GM12891 (cell line): ENCODE measurements around the gene ZC3H12C.
A peak's percentile ranks its signal among the peaks of the same experiment; 100 is the strongest.

ENCODE experiments used
- DNase-seq: peaks from one replicate; pipeline ENCODE4 v3.0.0; 2011; ENCODE audit warnings: low spot score; ENCODE audit not compliant: insufficient read length
- FAIRE-seq: peaks from 2 replicates; lab custom pipeline; 2011; peaks lifted over from hg19 to GRCh38; lab: Jason Lieb, UNC
- PAX5 ChIP-seq: IDR thresholded peaks from 2 replicates; pipeline ENCODE4 v1.6.1; 2011; ENCODE audit warnings: low read length, moderate library complexity, mild to moderate bottlenecking; ENCODE audit not compliant: insufficient read depth, severe bottlenecking
- POLR2A ChIP-seq: IDR thresholded peaks from 2 replicates; pipeline ENCODE4 v1.6.1; 2011; ENCODE audit warnings: low read depth, low read length, control low read depth
- POLR2AphosphoS5 ChIP-seq: IDR thresholded peaks from 2 replicates; pipeline ENCODE4 v1.6.1; 2011; ENCODE audit warnings: low read depth, low read length, control low read depth
- POU2F2 ChIP-seq: IDR thresholded peaks from 2 replicates; pipeline ENCODE4 v1.6.1; 2011; ENCODE audit warnings: low read depth, mild to moderate bottlenecking, control low read depth, low read length, moderate library complexity
- SPI1 ChIP-seq: IDR thresholded peaks from 2 replicates; pipeline ENCODE4 v1.6.1; 2011; ENCODE audit warnings: low read depth, low read length, control low read depth
- TAF1 ChIP-seq: IDR thresholded peaks from 2 replicates; pipeline ENCODE4 v1.6.1; 2011; ENCODE audit warnings: low read depth, low read length, control low read depth

The ZC3H12C gene

DNA sequence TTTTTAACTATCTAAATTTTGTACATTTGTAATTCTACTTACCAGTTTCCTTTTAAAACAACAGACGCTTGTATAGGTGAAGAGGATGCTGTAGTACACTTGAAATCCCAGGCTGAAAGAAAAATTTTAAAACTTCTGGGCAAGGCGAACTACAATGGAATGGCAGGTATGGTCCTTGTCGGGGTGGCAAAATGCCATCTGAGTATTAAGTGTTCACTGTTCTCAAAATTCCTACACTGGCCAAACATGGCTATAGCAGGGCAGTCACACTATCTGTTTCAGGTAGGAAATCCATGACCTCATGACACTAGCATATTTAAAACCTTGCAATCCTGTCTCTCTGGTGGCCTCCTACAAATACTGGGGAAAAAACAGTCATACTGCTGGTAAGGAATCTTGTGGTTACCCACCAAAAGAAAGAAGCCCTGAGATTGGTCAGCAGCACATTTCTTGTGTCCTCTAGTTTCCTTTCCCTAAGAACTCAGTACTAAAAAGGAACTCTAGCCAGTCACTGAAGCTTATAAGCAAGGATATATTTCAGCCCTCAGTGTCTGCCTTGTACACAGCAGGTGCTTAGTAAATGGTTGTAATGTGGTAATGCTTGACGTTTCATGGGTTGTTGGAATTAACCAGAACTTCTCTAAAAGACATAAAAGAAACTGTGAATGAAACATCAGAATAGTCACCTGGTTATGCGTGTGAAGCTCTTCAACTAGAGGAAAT lies 5.2 kb upstream of the ZC3H12C start:
- no peak for TF ChIP-seq POU2F2
- no peak for TF ChIP-seq POLR2AphosphoS5
- no peak for TF ChIP-seq SPI1
- TF ChIP-seq PAX5 = no peak
- no peak for TF ChIP-seq POLR2A
- TF ChIP-seq TAF1 = no peak; the same call in 1 of the 2 replicates
- DNase-seq (no peak), FAIRE-seq (no peak)

DNA sequence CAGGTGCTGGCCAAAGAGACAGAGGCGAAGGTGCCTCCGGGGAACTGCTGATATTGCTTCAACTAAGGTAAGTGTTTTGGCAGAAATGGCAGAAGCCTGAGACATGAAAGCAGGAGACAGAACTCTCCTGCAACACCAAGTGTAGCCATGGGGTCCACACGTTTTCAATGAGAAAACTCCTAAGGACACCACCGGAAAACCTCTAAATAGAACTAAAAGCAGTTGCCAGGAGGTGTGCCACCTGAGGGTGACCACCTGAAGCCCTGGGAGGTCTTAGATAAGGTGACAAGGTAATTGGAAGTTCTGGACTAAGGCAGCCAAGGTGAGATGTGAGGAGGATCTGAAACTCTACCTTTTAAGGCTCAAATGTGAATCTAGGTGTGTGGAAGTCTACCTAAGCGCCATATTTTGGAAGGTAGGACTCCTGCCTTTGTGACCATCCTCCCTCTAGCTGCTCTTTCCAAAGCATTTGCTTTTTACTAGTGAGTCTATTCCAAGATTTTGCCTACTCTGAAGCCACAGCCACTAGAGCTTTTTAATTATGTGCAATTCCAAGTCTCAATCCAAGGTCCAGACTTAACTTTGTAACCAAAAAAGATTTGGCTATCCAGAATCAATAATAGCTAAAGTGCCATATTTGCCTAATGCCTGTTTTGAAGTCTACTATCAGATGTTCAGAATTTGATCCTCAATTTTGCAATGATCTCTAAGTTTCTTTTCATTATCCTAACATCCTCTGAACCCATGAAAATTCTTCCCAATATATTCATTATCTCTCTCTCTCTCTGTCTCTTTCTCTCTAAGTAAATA lies 4.5 kb upstream of the ZC3H12C start:
- DNase-seq (no peak), FAIRE-seq (no peak)
- peak; percentile 29; the same call in 1 of the 2 replicates for TF ChIP-seq SPI1
- no peak for TF ChIP-seq TAF1
- peak; percentile 44; the same call in 1 of the 2 replicates for TF ChIP-seq POLR2AphosphoS5
- no peak for TF ChIP-seq POU2F2

DNA sequence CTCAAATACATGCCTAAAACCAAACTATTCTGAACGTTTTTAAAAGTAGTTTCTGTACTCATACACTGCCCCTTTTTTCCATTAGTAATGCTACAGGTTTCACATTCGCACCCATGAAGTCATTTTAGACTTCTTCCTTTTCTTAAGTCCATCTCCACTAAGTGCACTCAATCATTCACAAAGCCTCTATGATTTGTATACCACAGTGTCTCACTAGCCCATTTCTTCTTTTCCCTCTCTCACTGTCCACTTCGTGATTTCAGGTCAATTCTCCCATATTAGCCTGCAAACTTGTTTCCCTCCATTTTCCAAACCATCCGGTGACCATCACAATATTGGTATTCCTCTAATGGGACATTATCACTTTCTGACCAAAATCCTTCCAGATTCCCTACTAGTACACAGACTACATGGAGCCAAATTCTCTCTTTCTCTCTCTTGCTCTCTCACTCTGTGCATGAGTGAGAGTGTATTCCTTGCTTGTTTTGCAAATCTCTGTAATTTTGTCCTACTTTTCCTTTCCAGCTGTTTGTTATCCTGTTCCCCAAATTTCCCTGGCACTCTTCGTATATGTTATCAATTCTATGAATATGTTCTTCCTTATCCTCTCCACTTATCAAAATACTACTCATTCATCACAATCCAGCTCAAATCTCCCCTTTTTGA lies 3.4 kb upstream of the ZC3H12C start:
- TF ChIP-seq PAX5 = no peak
- TF ChIP-seq POLR2A = peak; percentile 49
- no peak for TF ChIP-seq POU2F2
- TF ChIP-seq POLR2AphosphoS5 = peak; percentile 30; the same call in 1 of the 2 replicates
- no peak for TF ChIP-seq TAF1
- TF ChIP-seq SPI1 = peak; percentile 50
- FAIRE-seq = peak; percentile 77

DNA sequence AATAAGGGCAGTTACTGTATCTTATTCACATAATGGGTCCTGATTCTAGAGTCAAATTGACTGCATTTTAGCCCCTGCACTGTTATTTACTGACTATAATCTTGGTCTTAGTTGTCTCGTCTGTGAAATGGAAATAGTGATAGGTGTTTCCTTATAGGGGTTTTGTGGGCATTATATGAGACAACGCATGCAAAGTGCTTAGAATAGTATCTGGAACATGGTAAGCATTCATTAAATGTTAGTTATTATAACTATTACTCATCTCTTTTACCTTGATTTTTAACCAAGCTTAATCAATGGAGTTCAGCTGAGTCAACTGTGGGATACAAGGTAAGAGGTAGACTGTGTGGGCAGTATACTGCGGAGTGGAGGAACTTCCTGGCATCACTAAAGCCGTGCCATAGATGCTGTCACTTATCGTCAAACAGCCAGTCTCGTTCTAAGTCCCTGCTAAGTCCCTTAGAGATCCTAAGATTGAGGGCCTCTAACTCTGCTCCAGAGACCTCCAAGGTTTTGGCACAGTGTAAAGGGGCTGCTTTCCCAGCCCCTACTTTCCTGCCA lies 2.6 kb upstream of the ZC3H12C start:
- no peak for DNase-seq
- peak; percentile 76 for FAIRE-seq
- TF ChIP-seq TAF1 (no peak), PAX5 (no peak)

More for the DNA sequence above, 3.4 kb upstream of the ZC3H12C start:
- no peak for DNase-seq

DNA sequence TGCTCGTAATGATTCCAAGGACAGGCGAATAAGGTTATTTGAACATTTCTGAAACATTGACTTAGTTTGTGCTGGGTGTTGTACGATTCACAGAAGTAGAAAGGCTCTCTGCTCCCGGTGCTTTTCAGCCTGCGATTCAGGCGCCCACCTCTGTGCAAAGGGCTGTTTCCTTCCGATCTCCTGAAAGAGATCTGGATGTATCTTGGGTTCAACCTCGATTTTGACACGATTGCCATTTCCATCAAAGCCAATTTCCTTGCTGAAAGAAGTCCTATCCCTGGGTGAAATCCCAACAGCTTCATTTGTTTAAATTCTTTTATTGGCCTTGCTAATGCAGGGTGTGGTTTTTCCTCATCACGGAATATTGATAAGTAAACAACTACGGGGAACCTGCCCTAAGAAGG lies 1.1 kb upstream of the ZC3H12C start:
- DNase-seq = no peak
- no peak for TF ChIP-seq POU2F2
- TF ChIP-seq POLR2AphosphoS5 = no peak
- TF ChIP-seq SPI1 = no peak
- TF ChIP-seq POLR2A = no peak
- no peak for TF ChIP-seq PAX5
- no peak for TF ChIP-seq TAF1
- peak; percentile 68 for FAIRE-seq

DNA sequence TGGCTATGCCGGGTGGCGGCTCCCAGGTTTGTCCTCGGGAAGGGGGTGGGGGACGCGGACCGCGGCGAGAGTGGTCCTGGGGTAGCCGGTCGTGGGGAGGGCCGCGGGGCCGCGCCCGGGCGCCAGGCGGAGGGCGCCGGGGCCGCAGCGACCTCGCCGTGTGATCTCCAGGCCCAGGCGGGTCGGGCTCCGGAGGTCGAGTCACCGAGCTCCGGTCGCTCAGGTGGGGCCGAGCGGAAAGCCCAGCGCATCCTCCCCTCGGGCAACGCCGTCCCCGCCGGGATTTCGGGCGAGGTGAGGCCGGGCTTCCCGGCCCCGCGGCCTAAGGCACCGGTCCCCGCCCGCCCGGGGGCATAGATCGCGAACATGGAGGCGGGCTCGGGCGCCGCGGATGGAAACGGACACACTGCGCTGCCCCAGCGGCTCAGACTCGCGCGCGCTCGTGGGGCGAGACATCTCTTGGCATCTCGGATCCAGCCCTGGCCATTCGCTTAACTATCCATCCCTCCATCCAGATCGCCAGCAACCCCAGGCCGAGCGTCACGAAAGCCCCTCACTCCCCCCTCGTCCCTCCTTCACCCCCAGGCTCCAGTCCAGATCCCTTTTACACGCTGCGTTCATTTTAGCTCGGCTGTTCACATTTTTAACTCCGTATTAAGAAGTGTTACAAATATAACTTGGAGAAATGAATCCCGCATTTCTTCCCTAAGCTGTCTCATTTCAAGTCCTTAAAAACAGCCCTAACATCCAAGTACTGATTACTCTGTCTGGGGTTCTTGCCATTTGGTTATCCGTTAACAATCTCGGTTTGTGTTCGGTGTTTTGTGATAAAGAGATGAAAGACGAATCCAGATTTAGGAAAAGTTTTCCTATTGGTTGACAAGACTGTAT lies 460 bp downstream of the ZC3H12C start:
- TF ChIP-seq POLR2A (peak; percentile 87), POLR2AphosphoS5 (peak; percentile 81), POU2F2 (peak; percentile 48; the same call in 1 of the 2 replicates), TAF1 (peak; percentile 40; the same call in 1 of the 2 replicates), PAX5 (no peak)
- peak; percentile 20 for DNase-seq
- peak; percentile 89 for FAIRE-seq

DNA sequence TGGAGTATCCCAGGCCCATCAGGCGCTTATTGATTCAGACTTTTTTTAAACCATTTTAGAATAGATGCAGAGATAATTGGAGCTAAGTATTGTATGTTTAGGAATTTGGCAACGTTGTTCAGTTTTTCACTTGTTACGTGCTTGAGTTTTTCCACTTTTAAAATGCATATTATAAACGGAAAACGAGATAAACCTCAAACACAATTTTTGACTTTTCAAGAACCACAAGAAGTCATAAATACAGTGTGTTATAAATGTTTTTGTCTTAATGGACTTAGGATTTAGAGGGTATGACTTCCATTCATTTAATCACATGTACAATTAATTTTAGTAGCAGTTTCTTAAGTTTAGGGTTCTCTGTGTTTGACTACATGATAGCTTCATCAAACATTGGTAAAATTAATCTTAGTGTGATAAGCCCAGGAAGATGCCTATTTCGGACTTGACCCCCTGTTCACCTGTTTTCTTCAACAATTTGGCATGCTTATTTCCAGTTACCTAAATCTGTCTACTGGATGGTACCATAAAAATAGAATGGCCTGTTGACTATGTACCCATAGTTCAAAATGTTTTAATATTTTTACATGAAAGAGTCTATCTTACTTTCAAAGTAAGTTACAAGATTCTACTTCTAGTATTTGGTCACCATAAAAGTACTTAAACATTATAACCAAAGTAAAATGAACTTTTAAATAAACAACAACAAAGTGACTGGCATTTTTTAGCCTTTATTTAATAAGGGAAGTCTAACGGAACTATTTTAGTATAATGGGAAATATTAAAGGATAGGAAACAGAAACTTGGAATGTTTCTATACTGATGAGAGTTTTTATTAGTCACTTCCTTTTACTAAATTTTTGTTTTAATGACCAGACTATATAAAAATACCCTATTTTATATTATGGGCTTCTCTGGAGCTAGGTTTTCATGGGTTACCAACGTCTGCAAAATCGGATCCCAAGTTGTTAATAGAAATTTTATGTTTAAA lies 1.4 kb downstream of the ZC3H12C start:
- TF ChIP-seq POLR2A (no peak), TAF1 (no peak), POLR2AphosphoS5 (no peak), SPI1 (no peak), PAX5 (no peak), POU2F2 (no peak)
- no peak for DNase-seq
- no peak for FAIRE-seq

DNA sequence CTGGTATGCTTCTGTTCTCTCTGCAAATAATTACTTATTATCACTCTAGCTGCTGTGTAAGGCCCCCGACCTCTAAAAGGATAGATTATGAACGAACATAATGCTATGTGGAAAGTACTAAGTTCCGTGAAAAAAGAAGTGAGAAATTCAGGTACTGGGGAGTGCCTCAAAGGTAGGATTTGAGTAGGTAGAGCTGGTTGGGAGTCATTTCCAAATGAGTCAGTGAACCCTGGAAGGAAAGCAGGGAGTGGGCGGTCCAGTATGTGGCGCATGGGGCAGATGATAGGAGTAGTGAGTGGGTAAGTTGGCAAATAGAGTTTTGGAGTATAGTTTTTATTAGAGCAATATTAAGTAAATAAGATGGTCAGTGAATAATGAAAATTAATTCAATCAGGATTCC lies 2.4 kb downstream of the ZC3H12C start:
- no peak for DNase-seq
- no peak for TF ChIP-seq SPI1
- TF ChIP-seq TAF1 = no peak
- no peak for TF ChIP-seq POLR2AphosphoS5
- no peak for TF ChIP-seq PAX5
- TF ChIP-seq POLR2A = no peak
- TF ChIP-seq POU2F2 = no peak
- no peak for FAIRE-seq
